ENCODE data around the gene SLC12A8. TPM values are rescaled to one million over a fixed set of nuclear protein-coding genes. Genes with fewer than 3 reads are reported as not detected.

The SLC12A8 gene
- total and polyA plus RNA-seq, 2 experiments from 2014 or later: 3.4 to 7.8 TPM

GRCh38 chr3:125062904-125063618 is 149.5 kb downstream of the SLC12A8 start:
- no peaks in the 10 kb centered on the region for H3K79me2 ChIP-seq (ENCODE audit: insufficient read depth)
- H3F3A ChIP-seq (ENCODE audit: insufficient read depth): peaks cover 25% of the 10 kb centered on the region
- H3K4me2 ChIP-seq (ENCODE audit: unreplicated experiment): peak overlapping the region; percentile 39
- H3K9me3 ChIP-seq (ENCODE audit: low read depth): no peaks in the 10 kb centered on the region
- no peaks in the 10 kb centered on the region for H4K20me1 ChIP-seq (ENCODE audit: insufficient read depth)
- TF ChIP-seq EZH2phosphoT487 (IDR thresholded peaks at IDR 0.05; ENCODE audit: insufficient read depth, low read depth) (peak; percentile 52; the same call in 1 of the 2 replicates), EZH2 (IDR thresholded peaks at IDR 0.05; ENCODE audit: insufficient read depth, poor library complexity, severe bottlenecking) (no peak)
- peaks cover 52% of the 10 kb centered on the region for H3K4me1 ChIP-seq (ENCODE audit: insufficient read depth)
- H3K9ac ChIP-seq: peak overlapping the region; percentile 59
- H2AFZ ChIP-seq: no peak overlapping the region
- H3K27me3 ChIP-seq (replicated peaks; ENCODE audit: insufficient read depth): no peaks in the 10 kb centered on the region
- H3K36me3 ChIP-seq (ENCODE audit: low read depth): no peaks in the 10 kb centered on the region
- in situ Hi-C loops (cut with MboI): no loop called here
- peak; percentile 93 for DNase-seq
- 4 to 6% methylated on average over 7 of the region's 7 CpGs for WGBS, 2 experiments (ENCODE audit: low coverage in 1 of 2, low lambda C conversion rate in 2 of 2, missing lambda C conversion rate in 2 of 2)
- no peaks in the 10 kb centered on the region for H3K9me2 ChIP-seq (ENCODE audit: insufficient read depth)
- peak overlapping the region; percentile 18; the same call in 1 of the 2 replicates for H3K4me3 ChIP-seq
- peak overlapping the region; percentile 84 for H3K27ac ChIP-seq

- no peaks in the 10 kb centered on the region for H3K9me2 ChIP-seq (ENCODE audit: insufficient read depth)
- H4K20me1 ChIP-seq (ENCODE audit: insufficient read depth): no peaks in the 10 kb centered on the region
- no peaks in the 10 kb centered on the region for H3K79me2 ChIP-seq (ENCODE audit: insufficient read depth)
- no peaks in the 10 kb centered on the region for H3K9me3 ChIP-seq (ENCODE audit: low read depth)
- peaks cover 29% of the 10 kb centered on the region for H3F3A ChIP-seq (ENCODE audit: insufficient read depth)
- in situ Hi-C loops (cut with MboI): no loop called here
- peak overlapping the region; percentile 84 for H3K27ac ChIP-seq
- H3K4me2 ChIP-seq (ENCODE audit: unreplicated experiment): peak overlapping the region; percentile 44
- peaks cover 52% of the 10 kb centered on the region for H3K4me1 ChIP-seq (ENCODE audit: insufficient read depth)
- H2AFZ ChIP-seq: no peak overlapping the region
- no peak overlapping the region for H3K9ac ChIP-seq
- no peak for DNase-seq
- H3K27me3 ChIP-seq (replicated peaks; ENCODE audit: insufficient read depth): no peaks in the 10 kb centered on the region
- no peak overlapping the region for H3K4me3 ChIP-seq
- WGBS, 2 experiments (ENCODE audit: low coverage in 1 of 2, low lambda C conversion rate in 2 of 2, missing lambda C conversion rate in 2 of 2): 98 to 100% methylated on average over 4 to 5 of the region's 5 CpGs
- TF ChIP-seq EZH2phosphoT487 (IDR thresholded peaks at IDR 0.05; ENCODE audit: insufficient read depth, low read depth) (no peak), EZH2 (IDR thresholded peaks at IDR 0.05; ENCODE audit: insufficient read depth, poor library complexity, severe bottlenecking) (no peak)
- no peaks in the 10 kb centered on the region for H3K36me3 ChIP-seq (ENCODE audit: low read depth)
Measured at GRCh38 chr3:125061646-125062045, 150.9 kb downstream of the SLC12A8 start.

- peaks cover 57% of the 10 kb centered on the region for H3K4me1 ChIP-seq (ENCODE audit: insufficient read depth)
- no peaks in the 10 kb centered on the region for H4K20me1 ChIP-seq (ENCODE audit: insufficient read depth)
- H3K4me2 ChIP-seq (ENCODE audit: unreplicated experiment): peak overlapping the region; percentile 44
- no peak overlapping the region for H3K9ac ChIP-seq
- in situ Hi-C loops (cut with MboI): no loop called here
- H3K9me3 ChIP-seq (ENCODE audit: low read depth): no peaks in the 10 kb centered on the region
- no peaks in the 10 kb centered on the region for H3K79me2 ChIP-seq (ENCODE audit: insufficient read depth)
- WGBS, 2 experiments (ENCODE audit: low coverage in 1 of 2, low lambda C conversion rate in 2 of 2, missing lambda C conversion rate in 2 of 2): 69% methylated on average over 4 of the region's 4 CpGs
- no peaks in the 10 kb centered on the region for H3K27me3 ChIP-seq (replicated peaks; ENCODE audit: insufficient read depth)
- no peak overlapping the region for H3K4me3 ChIP-seq
- peaks cover 34% of the 10 kb centered on the region for H3F3A ChIP-seq (ENCODE audit: insufficient read depth)
- TF ChIP-seq EZH2phosphoT487 (IDR thresholded peaks at IDR 0.05; ENCODE audit: insufficient read depth, low read depth) (no peak), EZH2 (IDR thresholded peaks at IDR 0.05; ENCODE audit: insufficient read depth, poor library complexity, severe bottlenecking) (no peak)
- peak overlapping the region; percentile 29 for H3K27ac ChIP-seq
- no peaks in the 10 kb centered on the region for H3K36me3 ChIP-seq (ENCODE audit: low read depth)
- peak; percentile 64 for DNase-seq
- no peaks in the 10 kb centered on the region for H3K9me2 ChIP-seq (ENCODE audit: insufficient read depth)
- H2AFZ ChIP-seq: no peak overlapping the region
Measured at GRCh38 chr3:125061170-125061569, 151.4 kb downstream of the SLC12A8 start.

GRCh38 chr3:125059488-125060245 is 152.9 kb downstream of the SLC12A8 start:
- H4K20me1 ChIP-seq (ENCODE audit: insufficient read depth): no peaks in the 10 kb centered on the region
- H3K36me3 ChIP-seq (ENCODE audit: low read depth): no peaks in the 10 kb centered on the region
- in situ Hi-C loops (cut with MboI): no loop called here
- peaks cover 7% of the 10 kb centered on the region for H3K79me2 ChIP-seq (ENCODE audit: insufficient read depth)
- peaks cover 57% of the 10 kb centered on the region for H3K4me1 ChIP-seq (ENCODE audit: insufficient read depth)
- H3K9me2 ChIP-seq (ENCODE audit: insufficient read depth): no peaks in the 10 kb centered on the region
- H3K9ac ChIP-seq: no peak overlapping the region
- peaks cover 38% of the 10 kb centered on the region for H3F3A ChIP-seq (ENCODE audit: insufficient read depth)
- H2AFZ ChIP-seq: no peak overlapping the region
- WGBS, 2 experiments (ENCODE audit: low coverage in 1 of 2, low lambda C conversion rate in 2 of 2, missing lambda C conversion rate in 2 of 2): 59 to 69% methylated on average over 7 of the region's 7 CpGs
- DNase-seq: peak; percentile 62
- no peak overlapping the region for H3K4me3 ChIP-seq
- no peak overlapping the region for H3K27ac ChIP-seq
- TF ChIP-seq EZH2phosphoT487 (IDR thresholded peaks at IDR 0.05; ENCODE audit: insufficient read depth, low read depth): no peak
- TF ChIP-seq EZH2 (IDR thresholded peaks at IDR 0.05; ENCODE audit: insufficient read depth, poor library complexity, severe bottlenecking): no peak
- H3K9me3 ChIP-seq (ENCODE audit: low read depth): no peaks in the 10 kb centered on the region
- H3K27me3 ChIP-seq (replicated peaks; ENCODE audit: insufficient read depth): no peaks in the 10 kb centered on the region
- H3K4me2 ChIP-seq (ENCODE audit: unreplicated experiment): no peak overlapping the region

Data from GM23248 (cell line).